ENCODE data around the gene C17orf67. TPM values are rescaled to one million over a fixed set of nuclear protein-coding genes. Genes with fewer than 3 reads are reported as not detected.
A peak's percentile ranks its signal among the peaks of the same experiment; 100 is the strongest.

C17orf67 gene, protein sequence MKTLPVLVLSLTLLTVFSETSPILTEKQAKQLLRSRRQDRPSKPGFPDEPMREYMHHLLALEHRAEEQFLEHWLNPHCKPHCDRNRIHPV
- 0.37 TPM in 1 of 2 replicates, not detected in the other for total RNA-seq (2011; cell fraction: chromatin; rRNA removed; ENCODE audit: low replicate concordance)
- total RNA-seq (2011; cell fraction: nucleolus; rRNA removed), result 0.79 and 0.83 TPM in 2 replicates
- total RNA-seq (2011; cell fraction: nucleoplasm; rRNA removed), result 0.59 and 0.69 TPM in 2 replicates
- total RNA-seq (2014; rRNA removed) (0.59 and 1.1 TPM in 2 replicates), total RNA-seq (2014; rRNA removed; fragmentation: Illumina TruSeq; extraction: Trizol) (0.62 and 0.64 TPM in 2 replicates), total RNA-seq (2015; rRNA removed; fragmentation: Illumina TruSeq; extraction: Trizol) (0.75 and 0.98 TPM in 2 replicates), total RNA-seq (2021) (1.6 and 1.7 TPM in 2 replicates), polyA plus RNA-seq (2011; rRNA removed) (0.22 and 0.38 TPM in 2 replicates), polyA plus RNA-seq (2014; fragmentation: Illumina TruSeq; extraction: Trizol) (0.24 and 0.27 TPM in 2 replicates), polyA plus RNA-seq (2014; fragmentation: Nextera tagmentation; extraction: Ambion mirVana) (under 1 TPM; 0.07 to 0.08 TPM), polyA plus RNA-seq (2014; rRNA removed) (0.42 and 0.74 TPM in 2 replicates), polyA minus RNA-seq (2011; rRNA and poly(A)+ RNA removed) (not detected in 2 replicates), Bru-seq, nascent RNA (percentile 44 among the genes with signal in this experiment), BruChase-seq, experiment 1, labeled RNA remaining after a 2-hour chase (percentile 38 among the genes with signal in this experiment), BruChase-seq, experiment 2, labeled RNA remaining after a 6-hour chase (percentile 43 among the genes with signal in this experiment)
- polyA plus RNA-seq (2011; cell fraction: cytosol; rRNA removed), result 0.13 and 0.48 TPM in 2 replicates
- polyA plus RNA-seq (2011; cell fraction: nucleus; rRNA removed), result 0.52 and 0.94 TPM in 2 replicates
- polyA plus RNA-seq (2012), result 0.51 and 0.59 TPM in 2 replicates
- 0.38 TPM in 1 of 2 replicates, not detected in the other for polyA minus RNA-seq (2011; cell fraction: cytosol; rRNA and poly(A)+ RNA removed)
- polyA minus RNA-seq (2011; cell fraction: nucleus; rRNA and poly(A)+ RNA removed), result 0.11 and 0.27 TPM in 2 replicates
- long read RNA-seq, experiment 1, partial matches to known transcripts, result 0 of 19 reads
- long read RNA-seq, experiment 1, other reads (novel, unspliced or antisense), result 19 of 19 reads
- long read RNA-seq, experiment 2, partial matches to known transcripts, result 1 of 10 reads
- long read RNA-seq, experiment 2, other reads (novel, unspliced or antisense), result 9 of 10 reads
- long read RNA-seq, experiment 3, partial matches to known transcripts, result 0 of 1 reads
- long read RNA-seq, experiment 3, other reads (novel, unspliced or antisense), result 1 of 1 reads

DNA sequence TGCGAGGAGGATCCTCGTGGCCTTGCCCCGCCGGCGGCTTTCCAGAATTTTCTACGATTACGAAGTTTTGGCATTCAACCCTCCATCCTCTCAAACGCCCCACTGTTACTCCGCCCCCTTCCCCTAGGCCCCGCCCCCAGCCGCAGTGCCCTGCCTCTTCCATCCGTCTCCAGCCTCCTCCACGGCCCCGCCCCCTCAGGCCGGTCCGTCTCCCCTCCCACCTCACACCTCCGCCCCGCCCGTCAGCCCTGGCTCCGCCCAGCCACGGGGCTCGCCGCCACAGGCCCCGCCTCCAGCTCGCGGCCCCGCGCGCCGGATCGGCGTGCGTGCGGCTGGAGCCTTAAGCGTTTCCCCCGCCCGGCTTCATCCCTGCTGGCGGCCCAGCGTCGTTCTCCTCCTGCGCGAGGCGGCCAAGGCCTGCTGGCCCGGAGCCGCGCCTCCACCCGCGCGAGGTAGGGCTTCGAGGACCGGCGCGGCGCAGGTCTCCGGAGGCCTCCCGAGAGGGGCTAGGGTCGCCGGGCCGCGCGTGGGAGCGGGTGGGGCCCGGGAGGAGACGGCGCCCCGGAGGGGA lies at the start of gene C17orf67, which contains the start of gene DGKE:
Gene C17orf67 (minus strand): TSS at position 112 of the 571 bp plus-strand sequence. CDS start 18,110 bp downstream, outside the sequence.
Gene DGKE (plus strand): TSS at position 343 of the 571 bp plus-strand sequence. CDS start 645 bp downstream, outside the sequence.
- no TSS peak for BruUV-seq (replicated peaks)
- intact Hi-C loops (cut with micrococcal nuclease), result loop anchor here (5.0 kb wide), 1 partner anchor 78 kb away; the partner anchor contains the start of gene TRIM25
- peak within 1 kb of the TSS; percentile 75 for H3K4me3 ChIP-seq
- H3K9me1 ChIP-seq (ENCODE audit: control insufficient read depth, insufficient read depth, low read length), result no peaks in the 10 kb centered on the region
- DNase-seq (ENCODE audit: extremely low read depth in 1 of 4, low spot score in 3 of 4) (peak; percentile 96 to 98 (median 98)), ATAC-seq (peak; percentile 94), FAIRE-seq (peak; percentile 79)
- in situ Hi-C loops (cut with MboI), result no loop called here
- H3K27me3 ChIP-seq (ENCODE audit: control insufficient read depth in 2 of 2, insufficient read depth in 2 of 2, low read length in 2 of 2), result no peaks in the 10 kb centered on the region
- peak within 1 kb of the TSS; percentile 70 for H3K27ac ChIP-seq (ENCODE audit: extremely low read depth, low read depth, low read length)
- H4K20me1 ChIP-seq (replicated peaks; ENCODE audit: control insufficient read depth, insufficient read depth, low read length), result no peaks in the 10 kb centered on the region; the same call in 1 of the 2 replicates
- POLR2A ChIA-PET, result interaction anchor here (0.7 to 4.6 kb wide), 6 partner anchors 10 to 80 kb away, joined by 3 to 24 read pairs (median 3); partner anchors contain the start of gene TRIM25
- H3K4me2 ChIP-seq (ENCODE audit: insufficient read depth, low read length), result peak within 1 kb of the TSS; percentile 86
- under 1% methylated on average over 38 of the region's 66 CpGs for WGBS (ENCODE audit: insufficient coverage, low coverage, missing lambda C conversion rate)
- peaks cover 26% of the 10 kb centered on the region; the same call in 2 of the 3 replicates for H3K36me3 ChIP-seq (ENCODE audit: control insufficient read depth, insufficient read depth, low read length)
- no peaks in the 10 kb centered on the region for H3K9me3 ChIP-seq (replicated peaks; ENCODE audit: control insufficient read depth, insufficient read depth, low read depth, low read length)
- peaks cover 36% of the 10 kb centered on the region; the same call in 2 of the 3 replicates for H3K79me2 ChIP-seq (ENCODE audit: control insufficient read depth, insufficient read depth, low read length)
- peak within 1 kb of the TSS; percentile 70 to 93 for H3K9ac ChIP-seq (ENCODE audit: insufficient read depth in 1 of 2, low read depth in 2 of 2, low read length in 2 of 2)
- H3K4me1 ChIP-seq (replicated peaks in 1 of 2; ENCODE audit: control insufficient read depth in 2 of 2, insufficient read depth in 2 of 2, low read length in 2 of 2), result peaks cover 15 to 24% of the 10 kb centered on the region in 2 experiments; a peak in 4 of 5 replicates
- CTCF ChIA-PET (ENCODE audit: low intra/inter-chr PET ratio), result no interaction called here
- peak within 1 kb of the TSS; percentile 93 for H2AFZ ChIP-seq (ENCODE audit: low read depth, low read length)
- TF ChIP-seq SRSF7 (optimal IDR thresholded peaks at IDR 0.05; ENCODE audit: low read depth, low read length) (peak; percentile 84), ZNF717 (CRISPR knock-in tag; IDR thresholded peaks at IDR 0.05) (no peak), ZNF408 (CRISPR knock-in tag; IDR thresholded peaks at IDR 0.05; ENCODE audit: low read depth) (no peak), MTA3 (IDR thresholded peaks at IDR 0.05; ENCODE audit: borderline replicate concordance) (peak; percentile 26; the same call in 1 of the 2 replicates), ZNF124 (CRISPR knock-in tag; IDR thresholded peaks at IDR 0.05) (no peak), PML (IDR thresholded peaks at IDR 0.05; ENCODE audit: low read length) (no peak), NCOA6 (IDR thresholded peaks at IDR 0.05) (peak; percentile 72; the same call in 1 of the 2 replicates), HMG20B (CRISPR knock-in tag; IDR thresholded peaks at IDR 0.05) (no peak), U2AF1 (optimal IDR thresholded peaks at IDR 0.05; ENCODE audit: low read depth, low read length) (peak; percentile 64), HNRNPLL (IDR thresholded peaks at IDR 0.05; ENCODE audit: low read depth, low read length, poor library complexity, severe bottlenecking) (peak; percentile 12), STAT5A (IDR thresholded peaks at IDR 0.05; ENCODE audit: borderline replicate concordance, low read length) (no peak), NCOA4 (IDR thresholded peaks at IDR 0.05; ENCODE audit: partially characterized antibody) (no peak), CHD2 (IDR thresholded peaks at IDR 0.05; ENCODE audit: low read depth, low read length) (no peak)
- TF ChIP-seq, protein P1, sequence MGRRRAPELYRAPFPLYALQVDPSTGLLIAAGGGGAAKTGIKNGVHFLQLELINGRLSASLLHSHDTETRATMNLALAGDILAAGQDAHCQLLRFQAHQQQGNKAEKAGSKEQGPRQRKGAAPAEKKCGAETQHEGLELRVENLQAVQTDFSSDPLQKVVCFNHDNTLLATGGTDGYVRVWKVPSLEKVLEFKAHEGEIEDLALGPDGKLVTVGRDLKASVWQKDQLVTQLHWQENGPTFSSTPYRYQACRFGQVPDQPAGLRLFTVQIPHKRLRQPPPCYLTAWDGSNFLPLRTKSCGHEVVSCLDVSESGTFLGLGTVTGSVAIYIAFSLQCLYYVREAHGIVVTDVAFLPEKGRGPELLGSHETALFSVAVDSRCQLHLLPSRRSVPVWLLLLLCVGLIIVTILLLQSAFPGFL (CRISPR knock-in tag; IDR thresholded peaks at IDR 0.05), result no peak
- TF ChIP-seq, protein P2, sequence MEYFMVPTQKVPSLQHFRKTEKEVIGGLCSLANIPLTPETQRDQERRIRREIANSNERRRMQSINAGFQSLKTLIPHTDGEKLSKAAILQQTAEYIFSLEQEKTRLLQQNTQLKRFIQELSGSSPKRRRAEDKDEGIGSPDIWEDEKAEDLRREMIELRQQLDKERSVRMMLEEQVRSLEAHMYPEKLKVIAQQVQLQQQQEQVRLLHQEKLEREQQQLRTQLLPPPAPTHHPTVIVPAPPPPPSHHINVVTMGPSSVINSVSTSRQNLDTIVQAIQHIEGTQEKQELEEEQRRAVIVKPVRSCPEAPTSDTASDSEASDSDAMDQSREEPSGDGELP (CRISPR knock-in tag; IDR thresholded peaks at IDR 0.05; ENCODE audit: borderline replicate concordance), result no peak

All from K562 (cell line).